AG08395 (cell line): Measurements from ENCODE around the gene ESR2.
A peak's percentile ranks its signal among the peaks of the same experiment; 100 is the strongest.
"Not testable (repeated sequence)": the region's sequence is repeated elsewhere in the genome, so short reads cannot be mapped to it uniquely, and the experiment has no call there.

Experiments used
- DNase-seq: peaks from one replicate; pipeline ENCODE4 v3.0.0; 2012; ENCODE audit warnings: mixed read lengths, low spot score

ESR2 gene

DNA sequence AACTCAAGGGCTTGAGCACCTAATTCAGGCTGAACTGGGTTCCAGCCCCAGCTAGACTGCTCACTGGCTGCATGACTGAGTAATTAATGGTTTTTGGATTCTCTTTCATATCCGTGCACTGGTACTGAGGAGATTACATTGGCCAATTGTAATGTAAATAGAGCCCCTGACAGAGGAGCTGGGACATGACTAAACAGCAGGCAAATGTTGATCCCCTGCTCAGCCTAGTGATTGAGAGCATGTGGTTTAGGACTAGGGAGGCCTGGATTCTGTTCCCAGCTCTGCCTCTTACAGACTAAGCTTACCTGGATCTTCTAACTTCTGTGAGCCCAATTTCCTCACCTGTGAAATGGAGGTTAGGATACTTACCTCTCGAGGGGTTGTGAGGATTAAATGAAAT, 204.3 kb downstream of the ESR2 start:
- no peak for DNase-seq

- no peak for DNase-seq
Observed at GRCh38 chr14:64088647-64088964, 205.6 kb downstream of the ESR2 start.

DNA sequence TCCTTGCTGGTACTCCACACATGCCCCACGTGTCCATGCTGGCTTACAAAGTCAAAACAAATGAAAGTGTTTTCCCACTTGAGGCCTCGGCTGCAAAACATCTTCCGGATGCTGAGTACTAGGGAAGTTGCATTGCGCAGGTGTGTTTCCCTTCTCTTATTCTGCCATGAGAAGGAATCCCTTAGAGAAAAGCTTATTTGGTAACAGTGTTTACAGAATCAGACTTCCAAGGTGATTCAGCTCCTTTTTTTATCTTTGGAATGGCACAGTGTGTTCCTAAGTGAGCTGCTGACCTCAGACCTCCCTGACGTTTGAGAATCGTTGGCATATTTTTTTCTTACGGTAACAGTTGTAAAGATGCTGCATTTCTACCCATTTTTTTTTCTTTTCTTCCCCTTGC, 211.3 kb downstream of the ESR2 start:
- no peak for DNase-seq

DNA sequence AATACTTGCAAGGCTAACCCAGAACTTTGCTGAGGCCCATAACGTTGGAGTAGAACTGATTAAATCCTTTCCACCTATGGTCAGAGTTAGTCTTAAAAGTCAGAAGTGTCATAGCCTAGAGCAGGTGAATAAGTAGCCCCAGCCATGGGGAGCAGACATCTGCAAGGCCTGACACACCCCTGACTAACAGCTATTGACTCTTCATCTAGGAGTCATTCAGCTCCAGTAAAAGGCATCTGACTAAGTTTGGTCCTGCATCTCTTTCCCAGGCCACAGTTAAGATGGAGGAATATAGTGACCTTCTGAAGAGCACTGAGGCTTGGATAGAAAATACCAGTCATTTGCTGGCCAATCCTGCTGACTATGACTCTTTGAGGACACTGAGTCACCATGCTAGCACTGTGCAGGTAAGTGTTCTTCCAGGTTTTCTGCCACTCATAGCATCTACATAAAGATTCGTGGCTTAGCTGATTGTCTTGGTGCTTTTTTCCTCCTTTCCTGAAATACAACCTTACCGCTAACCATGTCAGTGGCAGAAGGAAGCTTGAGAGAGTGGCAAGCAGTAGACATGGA, 212.9 kb downstream of the ESR2 start:
- no peak for DNase-seq

DNA sequence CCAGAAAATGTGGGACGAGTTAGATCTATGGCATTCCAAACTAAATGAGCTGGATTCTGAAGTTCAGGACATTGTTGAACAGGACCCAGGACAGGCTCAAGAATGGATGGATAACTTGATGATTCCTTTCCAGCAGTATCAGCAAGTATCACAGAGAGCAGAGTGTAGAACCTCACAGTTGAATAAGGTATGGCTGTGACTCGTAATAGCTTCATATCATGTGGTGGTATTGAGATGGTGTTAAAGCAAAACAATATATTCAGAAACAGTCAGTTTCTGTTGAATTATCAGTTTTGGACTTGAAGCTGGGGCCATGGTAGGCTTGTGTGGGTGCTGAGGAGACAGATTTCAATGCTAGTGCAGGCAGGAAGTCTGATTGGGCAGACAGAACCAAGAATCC, 213.7 kb downstream of the ESR2 start:
- DNase-seq, result no peak

- DNase-seq, result no peak
Observed at GRCh38 chr14:64075613-64076005, 218.6 kb downstream of the ESR2 start.

DNA sequence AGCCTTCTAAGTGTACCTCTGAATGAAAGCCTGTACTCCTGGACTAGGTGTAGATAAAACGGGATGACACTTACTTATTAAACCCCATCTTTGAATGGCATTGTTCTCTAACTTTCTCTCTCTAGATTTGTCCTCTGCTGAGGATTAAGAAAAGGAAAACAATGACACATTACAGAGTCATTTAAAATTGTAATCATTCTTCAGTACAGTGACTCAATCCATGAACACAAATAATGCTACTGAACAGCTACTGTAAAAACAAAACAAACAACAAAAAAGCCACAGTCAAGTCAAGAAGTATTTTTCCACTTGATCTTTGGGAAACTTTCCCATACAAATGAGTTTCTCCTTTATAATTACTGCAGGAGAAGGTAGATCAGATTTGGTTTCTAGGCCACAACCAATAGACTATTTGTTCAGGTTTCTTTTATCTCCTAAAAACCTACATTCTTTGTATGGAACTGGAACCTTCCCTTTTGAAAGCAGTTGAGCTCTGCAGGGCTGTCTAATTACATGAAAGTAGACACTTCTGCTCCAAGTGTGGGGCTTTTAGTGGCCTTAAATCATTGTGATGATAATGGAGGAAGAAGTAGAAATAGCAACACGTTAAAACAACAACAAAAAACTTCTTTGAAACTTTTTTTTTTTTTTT, 219.1 kb downstream of the ESR2 start:
- peak; percentile 40 for DNase-seq

GRCh38 chr14:64069634-64070359, 224.4 kb downstream of the ESR2 start:
- DNase-seq, result no peak

- no peak for DNase-seq
Observed at GRCh38 chr14:64064447-64064846, 229.7 kb downstream of the ESR2 start.

DNA sequence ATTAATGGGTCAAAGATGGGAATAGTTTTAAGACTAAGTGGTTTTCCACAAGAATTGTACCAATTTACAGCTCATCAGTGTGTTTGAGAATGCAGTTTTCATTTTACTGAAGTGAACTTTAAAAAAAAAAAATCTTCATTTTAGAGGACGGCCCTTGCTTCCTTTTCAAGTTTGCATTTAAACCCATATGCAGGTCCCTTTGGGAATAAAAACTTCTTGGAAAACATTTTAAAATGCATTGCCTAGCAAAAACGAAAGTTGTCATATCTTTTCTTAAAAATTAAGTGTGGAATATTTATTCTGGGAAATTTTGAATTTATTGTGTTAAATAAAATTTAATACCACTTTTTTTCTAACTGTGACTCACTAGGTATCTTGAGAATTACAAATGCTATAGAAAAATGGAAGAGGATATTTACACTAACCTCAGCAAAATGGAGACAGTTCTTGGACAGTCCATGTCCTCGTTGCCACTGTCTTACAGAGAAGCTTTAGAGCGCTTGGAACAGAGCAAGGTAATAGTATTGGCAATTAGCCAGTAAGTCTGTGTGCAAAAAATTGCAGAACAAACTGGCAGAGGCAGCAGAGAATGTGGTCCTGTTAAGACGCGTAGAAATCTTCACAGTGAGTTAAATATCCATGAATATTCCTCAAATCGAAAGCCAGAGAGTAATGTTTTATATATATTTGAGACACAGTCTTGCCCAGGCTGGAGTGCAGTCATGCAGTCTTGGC, 231.6 kb downstream of the ESR2 start:
- no peak for DNase-seq

- DNase-seq, result no peak
Observed at GRCh38 chr14:64061706-64062105, 232.5 kb downstream of the ESR2 start.

GRCh38 chr14:64061115-64061514, 233.1 kb downstream of the ESR2 start:
- no peak for DNase-seq

DNA sequence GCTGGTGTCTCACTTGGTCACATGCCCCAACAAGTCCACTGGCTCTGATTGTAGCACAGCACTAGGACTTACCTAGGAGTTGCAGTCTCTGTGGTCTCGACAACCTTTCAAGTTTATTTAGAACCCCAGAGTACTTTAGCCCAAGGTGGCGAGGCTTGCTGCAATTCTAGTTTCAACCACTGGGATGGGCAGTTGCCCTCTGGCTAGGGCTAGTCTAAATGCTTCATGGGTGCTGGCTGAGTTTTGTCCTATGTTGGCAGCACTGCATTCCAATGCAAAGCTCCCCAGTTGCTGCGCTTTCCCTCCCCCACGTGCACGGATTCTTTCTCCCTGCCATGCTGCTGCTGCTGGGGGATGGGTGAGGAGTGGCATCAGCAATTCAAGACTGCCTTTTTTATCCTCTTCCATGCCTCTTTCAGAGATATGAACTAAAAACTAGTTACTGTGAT, 233.5 kb downstream of the ESR2 start:
- DNase-seq, result no peak

DNA sequence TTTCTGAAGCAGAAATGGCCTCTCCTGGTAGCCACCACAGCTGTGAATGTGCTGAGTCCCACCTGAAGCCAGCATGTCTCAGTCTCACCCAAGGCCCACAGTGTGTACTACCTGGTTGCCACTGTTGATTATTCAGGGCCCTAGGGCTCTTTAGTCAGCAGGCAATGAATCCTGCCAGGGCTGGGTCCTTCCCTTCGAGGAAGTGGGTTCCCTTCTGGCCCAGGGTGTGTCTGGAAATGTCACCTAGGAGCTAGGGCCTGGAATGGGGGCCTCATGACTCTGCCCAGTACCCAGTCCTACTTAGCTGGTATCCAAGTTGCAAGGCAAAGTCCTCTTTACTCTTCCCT, 234.0 kb downstream of the ESR2 start:
- no peak for DNase-seq

GRCh38 chr14:64059454-64060198, 234.5 kb downstream of the ESR2 start:
- no peak for DNase-seq

- DNase-seq, result no peak
Observed at GRCh38 chr14:64053694-64054669, 240.2 kb downstream of the ESR2 start.

DNA sequence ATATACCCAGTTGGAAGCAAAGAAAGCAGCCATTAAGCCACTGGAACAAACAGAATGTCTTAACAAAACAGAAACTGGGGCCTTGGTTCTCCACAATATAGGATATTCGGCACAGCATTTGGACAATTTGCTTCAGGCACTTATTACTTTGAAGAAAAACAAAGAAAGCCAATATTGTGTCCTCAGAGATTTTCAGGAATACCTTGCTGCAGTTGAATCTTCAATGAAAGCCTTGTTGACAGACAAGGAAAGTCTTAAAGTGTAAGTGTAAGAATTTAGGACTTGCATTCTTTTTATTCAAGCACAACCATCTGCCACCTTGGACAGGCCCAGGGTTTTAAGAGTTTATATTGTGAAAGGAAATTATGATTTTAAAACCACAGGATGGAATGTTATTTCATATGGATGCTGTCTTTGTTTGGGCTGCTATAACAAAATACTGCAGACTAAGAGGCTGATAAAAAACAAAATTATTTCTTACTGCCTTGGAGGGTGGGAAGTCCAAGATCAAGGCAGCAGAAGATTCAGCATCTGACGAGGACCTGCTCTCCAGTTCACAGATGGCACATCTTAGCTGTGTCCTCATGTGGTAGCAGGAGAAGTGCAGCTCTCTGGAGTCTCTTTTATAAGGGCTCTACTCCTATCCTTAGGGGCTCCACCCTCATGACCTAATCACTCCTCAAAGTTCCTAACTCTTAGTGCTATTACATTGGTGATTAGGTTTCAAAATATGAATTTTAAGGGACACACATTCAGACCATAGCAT, 244.4 kb downstream of the ESR2 start:
- DNase-seq, result no peak

- DNase-seq, result no peak
Observed at GRCh38 chr14:64045091-64045490, 249.1 kb downstream of the ESR2 start.

DNA sequence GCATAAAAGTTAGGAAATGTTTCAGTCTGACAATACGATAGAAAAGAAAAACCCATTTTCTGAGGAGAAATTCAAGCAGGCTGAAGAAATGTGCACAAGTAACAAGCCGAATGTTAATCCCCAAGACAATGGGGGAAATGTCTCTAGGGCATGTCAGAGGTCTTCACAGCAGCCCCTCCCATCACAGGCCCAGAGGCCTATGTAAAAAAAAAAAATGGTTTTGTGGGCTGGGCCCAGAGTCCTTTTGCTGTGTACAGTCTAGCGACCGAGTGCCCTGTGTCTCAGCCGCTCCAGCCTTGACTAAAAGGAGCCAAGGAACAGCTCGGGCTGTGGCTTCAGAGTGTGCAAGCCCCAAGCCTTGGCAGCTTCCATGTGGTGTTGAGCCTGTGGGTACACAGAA, 250.9 kb downstream of the ESR2 start:
- not testable (repeated sequence) for DNase-seq

DNA sequence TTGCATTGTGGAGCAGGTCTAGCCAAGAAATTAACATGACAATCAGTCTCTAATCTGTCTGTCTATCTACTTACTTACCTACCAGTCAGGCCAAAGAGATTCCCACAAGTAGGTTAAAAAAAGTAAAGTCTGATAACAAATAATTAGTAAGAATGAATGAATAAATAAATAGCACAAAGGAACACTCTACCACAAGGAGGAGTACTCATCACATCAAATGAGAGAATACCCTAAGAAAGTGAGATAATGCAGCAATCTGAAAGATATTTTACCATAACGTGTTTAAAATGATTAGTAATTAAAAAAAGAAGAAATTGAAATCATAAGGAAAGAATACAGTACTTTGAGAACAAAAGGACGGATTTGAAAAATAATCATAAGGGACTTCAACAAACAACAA, 254.1 kb downstream of the ESR2 start:
- peak; percentile 11 for DNase-seq
